ENCODE data around the gene BCL2.
"Not testable (repeated sequence)": the region's sequence is repeated elsewhere in the genome, so short reads cannot be mapped to it uniquely, and the experiment has no call there.

BCL2 gene

DNA sequence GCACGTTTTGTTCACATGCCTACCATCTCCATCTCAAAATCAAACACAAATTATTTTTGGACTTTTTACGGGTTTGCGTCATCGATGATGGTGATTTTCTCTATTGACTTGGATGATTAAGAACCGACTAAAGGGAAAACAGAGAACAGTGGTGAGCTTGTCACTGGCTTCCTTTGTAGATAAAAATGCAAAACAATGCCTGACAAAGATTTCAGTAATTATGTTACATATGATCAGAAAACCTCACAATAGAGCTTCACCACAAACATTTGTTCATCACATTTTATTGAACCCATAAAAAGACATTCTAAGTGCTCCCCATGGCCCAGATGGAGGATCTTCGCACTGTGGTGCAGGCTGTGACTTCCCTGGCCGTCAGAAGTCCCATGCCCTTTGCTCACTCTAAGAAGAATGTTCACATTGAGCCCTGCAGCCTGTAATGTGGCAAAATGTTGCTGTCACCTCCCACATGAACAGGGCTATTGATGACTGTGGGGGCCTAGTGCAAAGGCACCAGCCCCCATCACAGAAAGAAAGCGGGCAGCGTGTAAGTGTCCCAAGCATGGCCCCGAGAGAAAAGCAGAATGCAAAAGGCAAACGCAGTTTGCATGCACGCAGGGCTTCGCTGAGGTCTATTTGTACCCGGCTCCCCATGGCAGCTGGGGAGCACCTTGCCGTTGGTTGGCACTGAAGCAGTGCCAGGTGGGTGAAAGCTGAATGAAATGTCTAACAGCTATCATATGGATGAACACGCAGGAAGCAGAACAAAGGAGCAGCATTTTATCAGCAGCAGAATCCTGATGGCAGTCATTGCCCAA, 60.6 kb downstream of the BCL2 start:
- no peak for DNase-seq (ENCODE audit: low read depth, low spot score)

GRCh38 chr18:63257453-63257852, 62.1 kb downstream of the BCL2 start:
- DNase-seq (ENCODE audit: low read depth, low spot score), result no peak

DNA sequence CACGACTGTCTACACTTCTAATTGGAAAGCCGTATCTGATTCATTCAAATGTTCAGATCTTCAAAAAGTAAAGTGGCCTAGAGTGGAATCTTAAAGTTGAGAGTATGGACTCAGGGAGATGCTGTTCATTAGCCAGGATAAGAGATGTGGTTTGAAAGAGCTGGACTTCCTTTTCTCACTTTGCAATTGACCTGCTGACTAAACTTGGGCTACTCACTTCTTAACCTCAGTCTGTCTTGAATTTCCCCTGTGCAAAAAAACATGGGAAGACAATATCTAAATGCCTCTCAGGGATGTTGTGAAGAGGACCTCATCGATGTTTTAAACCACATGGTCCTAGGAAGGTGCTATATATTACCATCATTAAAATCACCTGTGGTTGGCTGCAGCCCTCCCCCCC, 64.1 kb downstream of the BCL2 start:
- no peak for DNase-seq (ENCODE audit: low read depth, low spot score)

DNA sequence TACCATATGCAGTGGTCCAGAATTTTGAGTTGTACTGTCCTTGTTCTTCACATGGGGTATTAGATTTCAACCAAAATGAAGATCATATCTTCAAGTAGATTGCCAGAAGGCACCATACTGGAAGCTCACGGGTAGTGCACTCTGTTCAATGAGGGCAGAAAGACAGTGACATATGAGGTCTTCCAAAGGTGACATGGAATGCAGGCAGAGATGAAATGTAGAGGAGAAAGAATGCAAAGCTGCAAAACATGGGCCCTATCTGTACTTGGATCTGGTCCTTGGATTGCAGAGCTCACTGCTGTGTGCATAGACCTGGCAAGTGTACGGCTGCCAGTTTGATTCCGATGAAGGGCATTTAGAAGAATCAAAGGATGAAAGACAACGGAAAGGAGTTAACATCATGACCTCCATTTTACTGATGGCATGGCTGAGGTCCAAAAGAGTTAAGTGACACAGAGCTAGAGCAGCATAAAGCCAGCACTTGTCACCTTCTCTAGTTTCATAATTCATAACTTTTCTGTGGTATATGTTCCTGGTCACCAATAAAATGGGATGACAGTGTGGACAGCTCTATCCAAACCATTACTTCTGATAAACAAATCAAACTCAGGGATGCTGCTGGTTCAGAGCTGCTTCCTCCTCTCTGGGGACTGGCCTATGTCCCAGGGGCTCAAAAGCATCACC, 64.7 kb downstream of the BCL2 start:
- no peak for DNase-seq (ENCODE audit: low read depth, low spot score)

- no peak for DNase-seq (ENCODE audit: low read depth, low spot score)
Measured at GRCh38 chr18:63253428-63254372, 65.9 kb downstream of the BCL2 start.

DNA sequence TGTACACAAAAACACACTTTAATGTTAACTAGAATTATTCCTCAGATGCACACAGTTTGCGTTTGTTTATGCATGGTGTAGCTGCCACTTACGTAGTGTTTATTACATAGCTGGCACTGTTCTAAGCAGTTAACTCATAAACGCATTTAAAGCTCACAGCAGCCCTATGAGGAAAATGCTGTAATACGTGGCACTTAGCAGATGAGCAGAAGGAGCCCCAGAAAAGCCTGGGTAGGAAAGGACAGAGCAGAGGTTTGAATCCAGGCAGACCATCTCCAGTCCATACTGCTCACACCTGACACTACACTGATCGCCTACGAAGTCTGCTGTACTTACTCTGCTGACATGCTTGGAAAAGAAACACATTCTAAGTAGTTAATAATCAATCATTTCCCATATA, 66.6 kb downstream of the BCL2 start:
- DNase-seq (ENCODE audit: low read depth, low spot score), result no peak

GRCh38 chr18:63249771-63250170, 69.8 kb downstream of the BCL2 start:
- DNase-seq (ENCODE audit: low read depth, low spot score), result no peak

- DNase-seq (ENCODE audit: low read depth, low spot score), result peak; percentile 37
Measured at GRCh38 chr18:63247926-63248325, 71.6 kb downstream of the BCL2 start.

- no peak for DNase-seq (ENCODE audit: low read depth, low spot score)
Measured at GRCh38 chr18:63247506-63247905, 72.1 kb downstream of the BCL2 start.

DNA sequence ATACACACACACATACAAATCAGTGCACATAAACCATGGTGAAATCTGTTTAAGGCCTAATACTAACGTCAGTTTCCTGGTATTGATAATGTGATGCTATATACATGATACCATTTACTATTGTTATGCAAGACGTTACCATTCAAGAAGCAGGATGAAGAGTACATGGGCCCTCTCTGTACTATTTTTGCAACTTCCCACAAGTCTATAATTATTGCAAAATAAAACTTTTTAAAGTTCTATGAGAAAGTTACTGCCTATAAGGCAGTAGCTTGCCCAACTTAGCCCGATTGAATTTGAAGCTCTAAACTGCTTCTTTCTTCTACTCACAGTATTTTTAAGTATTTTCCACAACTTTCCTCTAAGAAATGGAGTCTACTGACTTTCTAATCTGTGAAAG, 74.0 kb downstream of the BCL2 start:
- no peak for DNase-seq (ENCODE audit: low read depth, low spot score)

- no peak for DNase-seq (ENCODE audit: low read depth, low spot score)
Measured at GRCh38 chr18:63244607-63245006, 75.0 kb downstream of the BCL2 start.

GRCh38 chr18:63241760-63242159, 77.8 kb downstream of the BCL2 start:
- no peak for DNase-seq (ENCODE audit: low read depth, low spot score)

- DNase-seq (ENCODE audit: low read depth, low spot score), result no peak
Measured at GRCh38 chr18:63241317-63241712, 78.3 kb downstream of the BCL2 start.

DNA sequence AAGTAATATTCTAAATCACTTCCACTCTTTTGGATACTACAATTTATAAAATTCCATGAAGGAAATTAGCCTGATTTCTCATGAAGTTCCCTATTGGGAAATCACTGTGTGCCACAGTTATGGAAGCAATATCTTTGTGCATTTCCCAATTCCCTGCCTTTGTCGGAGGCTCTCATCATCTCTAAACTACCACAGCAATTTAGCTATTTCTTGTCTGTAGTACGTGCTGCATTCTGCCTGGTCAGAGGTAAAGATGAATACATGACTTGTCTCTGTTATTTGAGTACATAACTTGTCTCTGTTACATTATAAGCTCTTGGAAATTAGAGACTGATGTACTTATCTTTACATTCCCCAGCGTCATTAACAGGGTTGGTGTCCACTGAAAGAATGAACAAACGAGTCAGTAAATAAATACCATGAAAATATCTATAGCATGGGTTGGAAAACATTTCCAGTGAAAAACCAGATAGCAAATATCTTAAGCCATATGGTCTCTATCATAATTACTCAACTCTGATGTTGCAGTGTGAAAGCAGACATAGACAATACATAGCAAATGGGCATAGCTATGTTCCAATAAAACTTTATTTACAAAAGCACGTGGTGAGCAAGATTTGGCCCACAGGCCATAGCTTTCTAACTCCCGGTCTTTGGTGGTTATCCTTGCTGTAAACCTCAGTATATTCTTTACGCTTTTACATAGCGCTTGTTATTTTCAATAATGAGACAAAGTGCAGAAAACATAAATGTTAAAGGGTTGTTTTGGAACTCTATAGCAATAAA, 78.8 kb downstream of the BCL2 start:
- no peak for DNase-seq (ENCODE audit: low read depth, low spot score)

DNA sequence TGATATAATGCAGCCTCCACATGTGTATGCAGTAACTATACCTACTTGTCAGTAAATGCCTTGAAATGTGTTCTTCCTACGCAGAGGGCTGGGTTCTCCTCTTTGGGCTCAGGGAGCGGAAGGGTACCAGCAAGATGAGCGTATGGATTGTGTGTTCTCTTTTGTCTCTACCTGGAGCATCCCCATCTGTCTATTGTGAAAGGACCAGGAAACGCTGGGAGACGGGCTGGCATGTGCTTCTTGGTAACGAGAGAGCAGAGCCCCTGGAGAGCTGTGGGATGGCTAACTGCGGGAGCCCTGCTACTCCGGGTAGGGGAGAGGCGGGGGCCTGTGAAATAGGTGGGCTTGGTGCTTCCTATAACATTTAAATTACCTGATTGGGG, 80.9 kb downstream of the BCL2 start:
- DNase-seq (ENCODE audit: low read depth, low spot score), result no peak

DNA sequence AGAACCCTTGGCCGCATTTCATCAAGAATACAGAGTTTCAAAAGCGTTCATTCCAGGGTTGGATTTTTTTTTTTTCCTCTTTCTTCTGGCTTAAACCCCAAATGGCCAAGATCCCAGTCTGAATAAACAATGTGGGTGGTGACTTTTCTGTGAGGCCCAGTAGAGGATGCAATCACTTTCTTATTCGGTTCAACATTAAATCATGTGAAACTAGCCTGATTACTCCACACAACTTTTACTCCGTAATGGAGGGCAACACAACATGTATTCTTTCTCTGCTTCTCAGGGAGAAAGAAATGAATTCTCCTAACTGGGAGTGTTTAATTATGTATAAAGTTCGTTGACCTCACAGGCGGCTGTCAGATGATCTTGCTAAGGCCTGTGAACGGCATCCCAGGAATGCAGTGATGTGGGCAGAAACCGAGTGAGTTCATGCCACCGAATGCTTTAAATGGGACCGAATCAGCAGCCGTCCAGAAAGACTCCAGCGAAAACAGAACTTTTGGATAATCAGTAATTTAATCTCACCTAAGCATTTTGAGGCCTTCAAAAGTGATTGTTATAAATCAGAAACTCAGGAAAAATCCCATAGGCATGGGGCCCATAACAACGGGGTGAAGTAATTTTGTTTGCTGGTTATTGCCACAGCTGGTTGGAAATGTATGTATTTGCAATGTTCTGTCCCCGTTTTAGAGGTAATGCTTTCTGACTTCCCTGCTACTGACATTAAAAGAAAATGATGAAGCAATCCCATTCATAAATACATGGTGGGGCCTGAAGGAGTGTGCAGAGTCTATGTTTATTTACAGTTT, 81.5 kb downstream of the BCL2 start:
- DNase-seq (ENCODE audit: low read depth, low spot score), result peak; percentile 33

DNA sequence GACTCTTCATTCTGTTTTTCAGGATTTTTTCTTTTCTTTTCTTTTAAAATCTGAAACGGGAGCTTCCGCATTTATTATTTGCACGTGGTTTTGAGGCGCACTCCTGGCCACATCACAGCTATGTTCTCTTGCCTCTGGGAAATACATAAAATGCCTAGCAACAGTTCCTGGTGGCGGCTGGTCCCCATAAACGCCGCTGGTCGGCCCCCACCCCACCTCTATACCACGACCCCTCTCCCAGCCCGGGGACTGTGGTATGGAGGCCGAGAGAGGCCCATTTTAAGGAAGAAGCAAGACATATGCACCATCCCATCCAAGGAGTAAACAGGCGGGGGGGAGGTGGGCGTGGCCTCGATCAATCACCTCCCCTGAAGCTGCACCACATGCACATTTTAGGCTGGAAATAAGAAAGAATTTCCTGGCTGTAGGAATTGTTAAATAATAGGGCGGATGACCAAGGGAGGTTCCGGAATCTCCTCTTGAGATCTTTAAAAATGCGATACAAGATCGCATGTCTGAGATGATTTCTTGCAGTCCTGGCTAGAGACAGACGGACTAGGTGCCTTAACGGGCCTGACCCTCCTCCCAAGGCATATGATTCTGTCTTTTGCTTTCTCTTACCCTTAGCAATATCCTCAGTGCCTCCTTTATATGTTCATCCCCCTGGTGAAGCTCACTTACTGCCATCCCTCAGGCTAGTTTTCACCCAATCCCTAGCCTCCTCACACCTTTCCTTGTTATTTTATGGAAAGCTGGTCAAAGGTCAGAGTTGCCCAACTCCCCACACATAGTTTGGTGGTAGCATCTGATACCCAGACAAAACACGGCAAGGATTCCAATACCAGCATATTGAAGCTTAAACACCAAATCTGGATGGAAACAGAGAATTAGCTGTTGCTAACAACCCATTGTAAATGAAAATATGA, 82.4 kb downstream of the BCL2 start:
- DNase-seq (ENCODE audit: low read depth, low spot score), result no peak

DNA sequence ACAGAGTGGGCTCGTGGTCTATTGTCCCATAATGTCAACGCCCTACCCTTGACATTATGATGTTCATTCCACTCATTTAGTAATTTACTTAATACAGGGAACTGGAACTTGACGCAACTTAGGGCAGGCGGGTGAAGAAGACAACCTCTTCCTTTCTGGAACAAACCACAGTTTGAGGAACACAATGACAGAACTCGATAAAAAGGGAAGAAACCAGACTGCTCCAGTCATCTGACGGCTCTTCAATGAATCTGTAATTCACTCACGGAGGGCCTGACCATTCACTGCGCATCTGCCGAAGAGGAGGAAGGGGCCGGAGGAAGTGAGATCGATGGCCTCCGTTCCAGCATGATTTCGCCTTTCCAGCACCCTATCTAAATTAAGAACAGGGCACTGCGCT, 83.2 kb downstream of the BCL2 start:
- DNase-seq (ENCODE audit: low read depth, low spot score), result no peak

DNA sequence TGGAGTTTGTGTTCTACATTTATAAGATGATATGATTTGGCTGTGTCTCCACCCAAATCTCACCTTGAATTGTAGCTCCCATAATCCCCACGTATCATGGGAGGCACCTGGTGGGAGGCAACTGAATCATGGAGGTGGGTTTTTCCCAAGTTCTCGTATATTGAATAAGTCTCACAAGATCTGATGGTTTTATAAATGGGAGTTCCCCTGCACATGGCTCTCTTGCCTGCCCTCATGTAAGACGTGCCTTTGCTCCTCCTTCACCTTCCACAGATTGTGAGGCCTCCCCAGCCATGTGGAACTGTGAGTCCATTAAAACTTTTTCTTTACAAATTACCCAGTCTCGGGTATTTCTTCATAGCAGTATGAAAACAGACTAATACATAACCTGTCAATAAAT, 83.6 kb downstream of the BCL2 start:
- DNase-seq (ENCODE audit: low read depth, low spot score), result not testable (repeated sequence)
